HepG2 (cell line): ENCODE results near the gene MTSS2. TPM values are rescaled to one million over a fixed set of nuclear protein-coding genes. Genes with fewer than 3 reads are reported as not detected.

Source experiments
- ARID5B ChIP-seq: IDR thresholded peaks from 2 replicates; pipeline ENCODE4 v1.4.0; 2020; ENCODE audit warnings: mild to moderate bottlenecking, missing genetic modification reagents
- BCL6 ChIP-seq: IDR thresholded peaks from 2 replicates; pipeline ENCODE4 v1.6.1; 2016; ENCODE audit warnings: missing genetic modification reagents, missing compliant biosample characterization
- FIP1L1 ChIP-seq: fragments of 200-400 bp; formaldehyde crosslinking; IDR thresholded peaks from 2 replicates; pipeline ENCODE4 v1.6.1; 2018; ENCODE audit warnings: low read depth, mild to moderate bottlenecking, low read length, moderate library complexity, borderline replicate concordance; ENCODE audit not compliant: insufficient read depth
- MYC ChIP-seq: sonication (generic); formaldehyde crosslinking; IDR thresholded peaks from 2 replicates; pipeline ENCODE4 v1.9.0; 2021; ENCODE audit warnings: missing genetic modification reagents, borderline replicate concordance
- NFIC ChIP-seq: IDR thresholded peaks from 2 replicates; pipeline ENCODE4 v1.6.1; 2012; ENCODE audit warnings: mild to moderate bottlenecking, low read length, inconsistent platforms
- POLR2A ChIP-seq, 2 experiments: IDR thresholded peaks; 2 replicates each; pipeline ENCODE4 v1.6.1; 2011; ENCODE audit warnings: low read depth in 2 of 2, low read length in 2 of 2, mild to moderate bottlenecking in 1 of 2, moderate library complexity in 1 of 2; ENCODE audit not compliant: insufficient read depth in 1 of 2
- SOX13 ChIP-seq, 3 experiments: fragments of 450-650 bp in 1 of 3; sonication (generic) in 1 of 3; formaldehyde crosslinking in 1 of 3; IDR thresholded peaks in 2 of 3; conservative IDR thresholded peaks in 1 of 3; 2 replicates each; pipeline versions ENCODE4 v1.5.0 to v1.6.1; 2016 to 2020; ENCODE audit warnings: antibody characterized with exemption in 1 of 3, mild to moderate bottlenecking in 1 of 3, missing compliant biosample characterization in 1 of 3, missing genetic modification reagents in 1 of 3, moderate library complexity in 1 of 3
- ZFX ChIP-seq: sonication (generic); formaldehyde crosslinking; IDR thresholded peaks from 2 replicates; pipeline ENCODE4 v1.4.0; 2020; ENCODE audit warnings: mild to moderate bottlenecking, low read depth, missing genetic modification reagents, moderate library complexity
- ZFYVE20 ChIP-seq: sonication (generic); formaldehyde crosslinking; IDR thresholded peaks from 2 replicates; pipeline ENCODE4 v1.8.0; 2023; ENCODE audit warnings: low read depth, mild to moderate bottlenecking, moderate library complexity, missing genetic modification reagents, borderline replicate concordance
- ZNF136 ChIP-seq: sonication (generic); formaldehyde crosslinking; IDR thresholded peaks from 2 replicates; pipeline ENCODE4 v1.8.1; 2022; ENCODE audit warnings: low read depth, mild to moderate bottlenecking, moderate library complexity, missing genetic modification reagents
- ZNF337 ChIP-seq: sonication (generic); formaldehyde crosslinking; IDR thresholded peaks from 2 replicates; pipeline ENCODE4 v1.5.1; 2020; ENCODE audit warnings: missing genetic modification reagents, low read depth, mild to moderate bottlenecking, borderline replicate concordance
- ZNF564 ChIP-seq: sonication (generic); formaldehyde crosslinking; IDR thresholded peaks from 2 replicates; pipeline ENCODE4 v1.8.1; 2023; ENCODE audit warnings: mild to moderate bottlenecking, missing genetic modification reagents
- ZNF567 ChIP-seq: sonication (generic); formaldehyde crosslinking; IDR thresholded peaks from 2 replicates; pipeline ENCODE4 v1.8.1; 2023; ENCODE audit warnings: mild to moderate bottlenecking, missing genetic modification reagents, borderline replicate concordance
- ZNF879 ChIP-seq: sonication (generic); formaldehyde crosslinking; IDR thresholded peaks from 2 replicates; pipeline ENCODE4 v1.8.1; 2023; ENCODE audit warnings: missing genetic modification reagents
- polyA plus RNA-seq, 8 experiments: library from polyadenylated mRNA; depleted of rRNA in 3 of 8; stranded (reverse) in 7 of 8; unstranded in 1 of 8; fragments of >200 nt; fragmentation: Illumina TruSeq in 4 of 8; extraction: Trizol in 4 of 8; gene quantifications; 2 replicates each; pipeline versions ENCODE4 v1.2.1 to v1.2.3, GENCODE V29; 2011 to 2016; ENCODE audit warnings: low read depth in 4 of 8, missing spikeins in 1 of 8, mixed read lengths in 1 of 8; ENCODE audit not compliant: insufficient read depth in 1 of 8
- total RNA-seq, 5 experiments: library from RNA; depleted of rRNA; stranded (reverse); fragments of >200 nt; fragmentation: Illumina TruSeq; extraction: Trizol; gene quantifications; 2 replicates each; pipeline ENCODE4 v1.2.3, GENCODE V29; 2016; ENCODE audit warnings: low read depth in 1 of 5
- TF ChIP-seq, protein P1 (sequence below): sonication (generic); formaldehyde crosslinking; IDR thresholded peaks from 2 replicates; pipeline ENCODE4 v1.4.0; 2020; ENCODE audit warnings: missing genetic modification reagents, borderline replicate concordance
- TF ChIP-seq, protein P2 (sequence below): sonication (generic); formaldehyde crosslinking; IDR thresholded peaks from 2 replicates; pipeline ENCODE4 v1.5.1; 2020; ENCODE audit warnings: mild to moderate bottlenecking, missing genetic modification reagents, moderate library complexity
- TF ChIP-seq, protein P3 (sequence below): sonication (generic); formaldehyde crosslinking; IDR thresholded peaks from 2 replicates; pipeline ENCODE4 v1.8.0; 2022; ENCODE audit warnings: low read depth, missing genetic modification reagents

Gene MTSS2
- total and polyA plus RNA-seq, 2 of the 13 experiments (the other 11 are each of a cell fraction or from before 2014, with no cell fraction given) = 132 to 242 TPM

DNA sequence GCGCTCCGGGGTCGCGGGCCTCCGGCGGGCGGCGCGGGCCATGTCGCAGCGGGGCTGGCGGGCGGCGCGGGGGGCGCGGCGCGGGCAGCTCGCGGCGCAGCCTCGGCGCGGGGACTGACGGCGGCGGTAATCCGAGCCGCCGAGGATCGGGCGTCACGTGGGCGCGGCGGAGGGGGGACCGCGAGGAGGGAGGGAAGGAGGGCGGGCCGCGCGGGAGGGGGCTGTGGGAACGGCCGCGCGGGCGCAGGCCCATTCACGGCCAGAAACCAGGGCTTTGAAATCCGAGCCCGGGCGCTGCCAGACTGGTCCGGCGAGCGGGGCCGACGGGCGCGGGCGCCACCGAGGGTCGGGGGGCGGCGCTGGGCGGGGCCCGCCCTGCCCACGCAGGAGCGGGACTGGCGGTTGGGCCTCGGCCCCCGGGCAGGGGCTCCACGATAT lies at the start of gene MTSS2 (continued):
- TF ChIP-seq ARID5B = peak; percentile 30; the same call in 1 of the 2 replicates
- no peak for TF ChIP-seq ZNF136
- peak; percentile 77 for TF ChIP-seq MYC (CRISPR knock-in tag)
- TF ChIP-seq BCL6 (CRISPR knock-in tag) = no peak
- TF ChIP-seq, protein P1, sequence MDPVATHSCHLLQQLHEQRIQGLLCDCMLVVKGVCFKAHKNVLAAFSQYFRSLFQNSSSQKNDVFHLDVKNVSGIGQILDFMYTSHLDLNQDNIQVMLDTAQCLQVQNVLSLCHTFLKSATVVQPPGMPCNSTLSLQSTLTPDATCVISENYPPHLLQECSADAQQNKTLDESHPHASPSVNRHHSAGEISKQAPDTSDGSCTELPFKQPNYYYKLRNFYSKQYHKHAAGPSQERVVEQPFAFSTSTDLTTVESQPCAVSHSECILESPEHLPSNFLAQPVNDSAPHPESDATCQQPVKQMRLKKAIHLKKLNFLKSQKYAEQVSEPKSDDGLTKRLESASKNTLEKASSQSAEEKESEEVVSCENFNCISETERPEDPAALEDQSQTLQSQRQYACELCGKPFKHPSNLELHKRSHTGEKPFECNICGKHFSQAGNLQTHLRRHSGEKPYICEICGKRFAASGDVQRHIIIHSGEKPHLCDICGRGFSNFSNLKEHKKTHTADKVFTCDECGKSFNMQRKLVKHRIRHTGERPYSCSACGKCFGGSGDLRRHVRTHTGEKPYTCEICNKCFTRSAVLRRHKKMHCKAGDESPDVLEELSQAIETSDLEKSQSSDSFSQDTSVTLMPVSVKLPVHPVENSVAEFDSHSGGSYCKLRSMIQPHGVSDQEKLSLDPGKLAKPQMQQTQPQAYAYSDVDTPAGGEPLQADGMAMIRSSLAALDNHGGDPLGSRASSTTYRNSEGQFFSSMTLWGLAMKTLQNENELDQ (CRISPR knock-in tag) = no peak
- no peak for TF ChIP-seq ZFYVE20
- TF ChIP-seq, protein P2, sequence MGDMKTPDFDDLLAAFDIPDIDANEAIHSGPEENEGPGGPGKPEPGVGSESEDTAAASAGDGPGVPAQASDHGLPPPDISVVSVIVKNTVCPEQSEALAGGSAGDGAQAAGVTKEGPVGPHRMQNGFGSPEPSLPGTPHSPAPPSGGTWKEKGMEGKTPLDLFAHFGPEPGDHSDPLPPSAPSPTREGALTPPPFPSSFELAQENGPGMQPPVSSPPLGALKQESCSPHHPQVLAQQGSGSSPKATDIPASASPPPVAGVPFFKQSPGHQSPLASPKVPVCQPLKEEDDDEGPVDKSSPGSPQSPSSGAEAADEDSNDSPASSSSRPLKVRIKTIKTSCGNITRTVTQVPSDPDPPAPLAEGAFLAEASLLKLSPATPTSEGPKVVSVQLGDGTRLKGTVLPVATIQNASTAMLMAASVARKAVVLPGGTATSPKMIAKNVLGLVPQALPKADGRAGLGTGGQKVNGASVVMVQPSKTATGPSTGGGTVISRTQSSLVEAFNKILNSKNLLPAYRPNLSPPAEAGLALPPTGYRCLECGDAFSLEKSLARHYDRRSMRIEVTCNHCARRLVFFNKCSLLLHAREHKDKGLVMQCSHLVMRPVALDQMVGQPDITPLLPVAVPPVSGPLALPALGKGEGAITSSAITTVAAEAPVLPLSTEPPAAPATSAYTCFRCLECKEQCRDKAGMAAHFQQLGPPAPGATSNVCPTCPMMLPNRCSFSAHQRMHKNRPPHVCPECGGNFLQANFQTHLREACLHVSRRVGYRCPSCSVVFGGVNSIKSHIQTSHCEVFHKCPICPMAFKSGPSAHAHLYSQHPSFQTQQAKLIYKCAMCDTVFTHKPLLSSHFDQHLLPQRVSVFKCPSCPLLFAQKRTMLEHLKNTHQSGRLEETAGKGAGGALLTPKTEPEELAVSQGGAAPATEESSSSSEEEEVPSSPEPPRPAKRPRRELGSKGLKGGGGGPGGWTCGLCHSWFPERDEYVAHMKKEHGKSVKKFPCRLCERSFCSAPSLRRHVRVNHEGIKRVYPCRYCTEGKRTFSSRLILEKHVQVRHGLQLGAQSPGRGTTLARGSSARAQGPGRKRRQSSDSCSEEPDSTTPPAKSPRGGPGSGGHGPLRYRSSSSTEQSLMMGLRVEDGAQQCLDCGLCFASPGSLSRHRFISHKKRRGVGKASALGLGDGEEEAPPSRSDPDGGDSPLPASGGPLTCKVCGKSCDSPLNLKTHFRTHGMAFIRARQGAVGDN (CRISPR knock-in tag) = peak; percentile 40
- peak; percentile 24; the same call in 1 of the 2 replicates for TF ChIP-seq ZNF337 (CRISPR knock-in tag)
- TF ChIP-seq ZNF567 = 0 out of 2 replicates have a peak, but pooled peaks have one; percentile 2
- peak; percentile 53 for TF ChIP-seq ZFX
- no peak for TF ChIP-seq ZNF879 (CRISPR knock-in tag)
- TF ChIP-seq FIP1L1 = no peak
- TF ChIP-seq SOX13 (IDR thresholded peaks at IDR 0.05) = no peak
- peak in 1 of 2 experiments; percentile 47; a peak in 1 of 4 replicates for TF ChIP-seq SOX13 (CRISPR knock-in tag; conservative IDR thresholded peaks at IDR 0.05 in 1 of 2, IDR thresholded peaks at IDR 0.05 in 1 of 2)
- peak in 1 of 2 experiments; percentile 18; a peak in 1 of 4 replicates for TF ChIP-seq POLR2A (IDR thresholded peaks at IDR 0.05; ENCODE audit: insufficient read depth in 1 of 2, low read depth in 2 of 2, low read length in 2 of 2)
- no peak for TF ChIP-seq NFIC
- TF ChIP-seq ZNF564 = no peak
- TF ChIP-seq, protein P3, sequence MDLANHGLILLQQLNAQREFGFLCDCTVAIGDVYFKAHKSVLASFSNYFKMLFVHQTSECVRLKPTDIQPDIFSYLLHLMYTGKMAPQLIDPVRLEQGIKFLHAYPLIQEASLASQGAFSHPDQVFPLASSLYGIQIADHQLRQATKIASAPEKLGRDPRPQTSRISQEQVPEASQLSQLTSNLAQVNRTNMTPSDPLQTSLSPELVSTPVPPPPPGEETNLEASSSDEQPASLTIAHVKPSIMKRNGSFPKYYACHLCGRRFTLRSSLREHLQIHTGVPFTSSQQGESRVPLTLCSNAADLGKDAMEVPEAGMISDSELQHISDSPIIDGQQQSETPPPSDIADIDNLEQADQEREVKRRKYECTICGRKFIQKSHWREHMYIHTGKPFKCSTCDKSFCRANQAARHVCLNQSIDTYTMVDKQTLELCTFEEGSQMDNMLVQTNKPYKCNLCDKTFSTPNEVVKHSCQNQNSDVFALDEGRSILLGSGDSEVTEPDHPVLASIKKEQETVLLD (CRISPR knock-in tag) = peak; percentile 74
